Naive thymus-derived CD8-positive, alpha-beta T cell (primary cell): ENCODE data around the gene VWF. TPM values are rescaled to one million over a fixed set of nuclear protein-coding genes. Genes with fewer than 3 reads are reported as not detected.

ENCODE experiments used
- ATAC-seq, 2 donors: fragments of 150-1000 bp; cut with Tn5 transposase in 1 of 2; sonication (Bioruptor Pico), chemical (Tn5 transposase) in 1 of 2; 1 replicate in 1 of 2; 2 replicates in 1 of 2; pipeline ENCODE4 v1.10.0; 2021; ENCODE audit warnings: mild to moderate bottlenecking in 2 of 2, moderate library complexity in 2 of 2
- POLR2A ChIA-PET: fragments of 350-600 bp; sonication (Branson Sonifier 250); formaldehyde crosslinking; loops from one replicate; lab custom pipeline; 2021; ENCODE audit warnings: antibody characterized with exemption; lab: Charles Lee
- DNase-seq, 10 donors: peaks; one replicate each; pipeline versions ENCODE4 v3.0.0 to v3.0.0-alpha.2; 2020 to 2022
- H3K27ac Mint-ChIP-seq, 10 donors: one replicate each; pipeline ENCODE4 v1.8.0; 2020 to 2022; ENCODE audit warnings: mild to moderate bottlenecking in 10 of 10, mixed read lengths in 10 of 10, moderate library complexity in 4 of 10, inconsistent platforms in 1 of 10
- H3K27me3 Mint-ChIP-seq, 5 donors: one replicate each; pipeline ENCODE4 v1.8.0; 2021 to 2022; ENCODE audit warnings: mixed read lengths in 5 of 5
- H3K36me3 Mint-ChIP-seq, 3 donors: one replicate each; pipeline ENCODE4 v1.8.0; 2020 to 2022; ENCODE audit warnings: mixed read lengths in 3 of 3, mild to moderate bottlenecking in 2 of 3, inconsistent platforms in 1 of 3
- H3K4me1 Mint-ChIP-seq, 4 donors: one replicate each; pipeline ENCODE4 v1.8.0; 2021 to 2022; ENCODE audit warnings: mixed read lengths in 4 of 4
- H3K4me3 Mint-ChIP-seq, 10 donors: one replicate each; pipeline ENCODE4 v1.8.0; 2020 to 2022; ENCODE audit warnings: mild to moderate bottlenecking in 10 of 10, mixed read lengths in 10 of 10, moderate library complexity in 6 of 10, inconsistent platforms in 1 of 10
- H3K9me3 Mint-ChIP-seq, 9 donors: one replicate each; pipeline ENCODE4 v1.8.0; 2020 to 2022; ENCODE audit warnings: mixed read lengths in 9 of 9, mild to moderate bottlenecking in 3 of 9, inconsistent platforms in 1 of 9, moderate library complexity in 1 of 9
- polyA plus RNA-seq, 3 donors: library from polyadenylated mRNA; unstranded; fragments of 300-500 nt; fragmentation: Illumina TruSeq; gene quantifications; one replicate each; pipeline ENCODE4 v1.2.3, GENCODE V29; 2021
- total RNA-seq, 8 experiments: library from RNA in 2 of 8; stranded (reverse) in 2 of 8; gene quantifications; one replicate each; pipeline ENCODE4 v1.2.3 and lab custom pipeline; 2021 to 2026

VWF gene
- total and polyA plus RNA-seq, 5 experiments from 2014 or later = 0.08 to 0.60 TPM; not detected in 3

- H3K4me3 Mint-ChIP-seq = no peak overlapping the region
- H3K27ac Mint-ChIP-seq = no peak overlapping the region
- DNase-seq (no peak), ATAC-seq (no peak)
- no peaks in the 10 kb centered on the region for H3K36me3 Mint-ChIP-seq
- POLR2A ChIA-PET = interaction anchor here (0.6 kb wide), 1 partner anchor 11 kb away, joined by 3 read pairs; no protein-coding TSS in a partner anchor
- no peaks in the 10 kb centered on the region for H3K9me3 Mint-ChIP-seq
- H3K4me1 Mint-ChIP-seq = peaks cover 0 to 13% (median 6%) of the 10 kb centered on the region in 4 donors
- peaks cover 0 to 13% (median 5%) of the 10 kb centered on the region in 5 donors for H3K27me3 Mint-ChIP-seq
Measured at GRCh38 chr12:6061660-6062059, 62.8 kb downstream of the VWF start.

- Mint-ChIP-seq H3K4me3 (no peak overlapping the region), H3K4me1 (peaks cover 6 to 20% (median 11%) of the 10 kb centered on the region in 4 donors), H3K27ac (peak overlapping the region in 1 of 10 donors; percentile 11), H3K36me3 (no peaks in the 10 kb centered on the region), H3K27me3 (peaks cover 0 to 10% (median 10%) of the 10 kb centered on the region in 5 donors), H3K9me3 (no peaks in the 10 kb centered on the region)
- POLR2A ChIA-PET = no interaction called here
- DNase-seq (no peak), ATAC-seq (no peak)
Measured at GRCh38 chr12:6059860-6060565, 64.5 kb downstream of the VWF start.

- ATAC-seq (no peak), DNase-seq (no peak)
- peak overlapping the region in 1 of 10 donors; percentile 69 for H3K27ac Mint-ChIP-seq
- peaks cover 6 to 20% (median 11%) of the 10 kb centered on the region in 4 donors for H3K4me1 Mint-ChIP-seq
- peak overlapping the region in 2 of 10 donors; percentile 26 to 43 for H3K4me3 Mint-ChIP-seq
- peaks cover 0 to 10% (median 10%) of the 10 kb centered on the region in 5 donors for H3K27me3 Mint-ChIP-seq
- H3K36me3 Mint-ChIP-seq = no peaks in the 10 kb centered on the region
- POLR2A ChIA-PET = interaction anchor here (1.8 kb wide), 1 partner anchor 82 kb away, joined by 7 read pairs; no protein-coding TSS in a partner anchor
- no peaks in the 10 kb centered on the region for H3K9me3 Mint-ChIP-seq
Measured at GRCh38 chr12:6059221-6059620, 65.2 kb downstream of the VWF start.

- H3K9me3 Mint-ChIP-seq = no peaks in the 10 kb centered on the region
- POLR2A ChIA-PET = interaction anchor here (1.8 kb wide), 1 partner anchor 82 kb away, joined by 7 read pairs; no protein-coding TSS in a partner anchor
- peak overlapping the region in 1 of 10 donors; percentile 40 for H3K4me3 Mint-ChIP-seq
- no peak for ATAC-seq
- no peak for DNase-seq
- peaks cover 0 to 10% (median 10%) of the 10 kb centered on the region in 5 donors for H3K27me3 Mint-ChIP-seq
- H3K4me1 Mint-ChIP-seq = peaks cover 6 to 20% (median 9%) of the 10 kb centered on the region in 4 donors
- no peaks in the 10 kb centered on the region for H3K36me3 Mint-ChIP-seq
- peak overlapping the region in 1 of 10 donors; percentile 25 for H3K27ac Mint-ChIP-seq
Measured at GRCh38 chr12:6058481-6059161, 65.8 kb downstream of the VWF start.

- POLR2A ChIA-PET = interaction anchor here (0.7 to 1.8 kb wide), 5 partner anchors 83 to 778 kb away, joined by 3 to 7 read pairs (median 3); no protein-coding TSS in a partner anchor
- Mint-ChIP-seq H3K27me3 (peaks cover 0 to 7% (median 2%) of the 10 kb centered on the region in 5 donors), H3K36me3 (no peaks in the 10 kb centered on the region), H3K4me1 (peaks cover 3 to 16% (median 6%) of the 10 kb centered on the region in 4 donors), H3K27ac (no peak overlapping the region), H3K4me3 (peak overlapping the region in 6 of 10 donors; percentile 4 to 45 (median 26)), H3K9me3 (no peaks in the 10 kb centered on the region)
- ATAC-seq = no peak
- DNase-seq = no peak
Measured at GRCh38 chr12:6057700-6058099, 66.8 kb downstream of the VWF start.

- Mint-ChIP-seq H3K36me3 (no peaks in the 10 kb centered on the region), H3K4me3 (peak overlapping the region; percentile 54 to 87 (median 82)), H3K27ac (peak overlapping the region in 9 of 10 donors; percentile 48 to 95 (median 91)), H3K9me3 (no peaks in the 10 kb centered on the region), H3K27me3 (peaks cover 0 to 7% (median 0%) of the 10 kb centered on the region in 5 donors), H3K4me1 (peaks cover 3 to 16% (median 6%) of the 10 kb centered on the region in 4 donors)
- POLR2A ChIA-PET = interaction anchor here (0.7 to 1.4 kb wide), 7 partner anchors 17 to 779 kb away, joined by 3 to 4 read pairs (median 3); no protein-coding TSS in a partner anchor
- ATAC-seq = peak; percentile 95 to 98
- peak; percentile 40 to 86 (median 57) for DNase-seq
Measured at GRCh38 chr12:6056406-6057240, 67.8 kb downstream of the VWF start.

- no peak for DNase-seq
- Mint-ChIP-seq H3K36me3 (no peaks in the 10 kb centered on the region), H3K4me3 (no peak overlapping the region), H3K27ac (no peak overlapping the region), H3K27me3 (peaks cover 0 to 8% (median 0%) of the 10 kb centered on the region in 5 donors), H3K9me3 (no peaks in the 10 kb centered on the region), H3K4me1 (peaks cover 3 to 16% (median 6%) of the 10 kb centered on the region in 4 donors)
- POLR2A ChIA-PET = no interaction called here
- no peak for ATAC-seq
Measured at GRCh38 chr12:6053541-6053940, 70.9 kb downstream of the VWF start.

- H3K27ac Mint-ChIP-seq = no peak overlapping the region
- H3K27me3 Mint-ChIP-seq = peaks cover 0 to 7% (median 0%) of the 10 kb centered on the region in 5 donors
- H3K4me1 Mint-ChIP-seq = peaks cover 3 to 13% (median 6%) of the 10 kb centered on the region in 4 donors
- H3K4me3 Mint-ChIP-seq = no peak overlapping the region
- POLR2A ChIA-PET = no interaction called here
- ATAC-seq = no peak
- no peaks in the 10 kb centered on the region for H3K36me3 Mint-ChIP-seq
- H3K9me3 Mint-ChIP-seq = no peaks in the 10 kb centered on the region
- no peak for DNase-seq
Measured at GRCh38 chr12:6052940-6053329, 71.5 kb downstream of the VWF start.

- Mint-ChIP-seq H3K36me3 (no peaks in the 10 kb centered on the region), H3K4me1 (peaks cover 3 to 10% (median 6%) of the 10 kb centered on the region in 4 donors), H3K4me3 (no peak overlapping the region), H3K9me3 (no peaks in the 10 kb centered on the region), H3K27me3 (peaks cover 0 to 7% (median 0%) of the 10 kb centered on the region in 5 donors), H3K27ac (no peak overlapping the region)
- POLR2A ChIA-PET = no interaction called here
- no peak for ATAC-seq
- DNase-seq = no peak
Measured at GRCh38 chr12:6052206-6052939, 72.1 kb downstream of the VWF start.

- peak overlapping the region in 1 of 10 donors; percentile 52 for H3K27ac Mint-ChIP-seq
- DNase-seq (no peak), ATAC-seq (no peak)
- no peak overlapping the region for H3K4me3 Mint-ChIP-seq
- POLR2A ChIA-PET = interaction anchor here (0.7 kb wide), 1 partner anchor 12 kb away, joined by 3 read pairs; no protein-coding TSS in a partner anchor
- no peaks in the 10 kb centered on the region for H3K4me1 Mint-ChIP-seq
- no peaks in the 10 kb centered on the region for H3K36me3 Mint-ChIP-seq
- peaks cover 0 to 10% (median 4%) of the 10 kb centered on the region in 5 donors for H3K27me3 Mint-ChIP-seq
- no peaks in the 10 kb centered on the region for H3K9me3 Mint-ChIP-seq
Measured at GRCh38 chr12:6049992-6050391, 74.5 kb downstream of the VWF start.

- Mint-ChIP-seq H3K9me3 (no peaks in the 10 kb centered on the region), H3K4me3 (no peak overlapping the region), H3K36me3 (no peaks in the 10 kb centered on the region), H3K27ac (peak overlapping the region in 1 of 10 donors; percentile 52), H3K27me3 (peaks cover 0 to 12% (median 4%) of the 10 kb centered on the region in 5 donors), H3K4me1 (no peaks in the 10 kb centered on the region)
- ATAC-seq (no peak), DNase-seq (no peak)
- POLR2A ChIA-PET = no interaction called here
Measured at GRCh38 chr12:6049587-6049986, 74.9 kb downstream of the VWF start.
